Smooth muscle cell (in vitro differentiated cells): ENCODE data around the gene AGRN. TPM values are rescaled to one million over a fixed set of nuclear protein-coding genes. Genes with fewer than 3 reads are reported as not detected.

Experiments
- DNase-seq: peaks from one replicate; lab custom pipeline; 2025; ENCODE audit not compliant: unreplicated experiment; lab: John Stamatoyannopoulos, UW
- H2AFZ ChIP-seq: fragments of 200-600 bp; sonication (generic); 2 replicates; pipeline ENCODE4 v1.6.0; 2016; ENCODE audit warnings: antibody characterized with exemption, low read depth, mild to moderate bottlenecking
- H3F3A ChIP-seq: fragments of 200-600 bp; sonication (generic); 2 replicates; pipeline ENCODE4 v1.6.0; 2017; ENCODE audit warnings: antibody characterized with exemption, low read depth
- H3K27ac ChIP-seq: fragments of 200-600 bp; sonication (generic); 2 replicates; pipeline ENCODE4 v1.5.1; 2016; ENCODE audit warnings: low read depth, mild to moderate bottlenecking
- H3K27me3 ChIP-seq: fragments of 200-600 bp; sonication (generic); 2 replicates; pipeline ENCODE4 v1.6.1; 2016; ENCODE audit warnings: low read depth, mild to moderate bottlenecking
- H3K36me3 ChIP-seq: fragments of 200-600 bp; sonication (generic); 2 replicates; pipeline ENCODE4 v1.5.1; 2016; ENCODE audit warnings: low read depth
- H3K4me1 ChIP-seq: fragments of 200-600 bp; sonication (generic); 2 replicates; pipeline ENCODE4 v1.5.1; 2016; ENCODE audit warnings: low read depth
- H3K4me2 ChIP-seq: fragments of 200-600 bp; sonication (generic); 2 replicates; pipeline ENCODE4 v1.6.0; 2016; ENCODE audit warnings: mild to moderate bottlenecking
- H3K4me3 ChIP-seq: fragments of 200-600 bp; sonication (generic); 2 replicates; pipeline ENCODE4 v1.5.1; 2016; ENCODE audit warnings: mild to moderate bottlenecking
- H3K79me2 ChIP-seq: fragments of 200-600 bp; sonication (generic); 2 replicates; pipeline ENCODE4 v1.6.0; 2016; ENCODE audit warnings: low read depth, mild to moderate bottlenecking
- H3K9ac ChIP-seq: fragments of 200-600 bp; sonication (generic); 2 replicates; pipeline ENCODE4 v1.6.0; 2016; ENCODE audit warnings: low read depth
- H3K9me3 ChIP-seq: fragments of 200-600 bp; sonication (generic); replicated peaks from 2 replicates; pipeline ENCODE4 v1.5.1; 2016; ENCODE audit warnings: low read depth
- H4K20me1 ChIP-seq: fragments of 200-600 bp; sonication (generic); 2 replicates; pipeline ENCODE4 v1.6.0; 2016; ENCODE audit warnings: low read depth
- WGBS: methylation state at CpG from one replicate; pipeline ENCODE4 v1.1.7; 2016; ENCODE audit warnings: low lambda C conversion rate; 5-methylcytosine and 5-hydroxymethylcytosine counted together
- polyA plus RNA-seq: library from polyadenylated mRNA; unstranded; fragments of >200 nt; fragmentation: Nextera tagmentation; extraction: Ambion mirVana; gene quantifications from 2 replicates; pipeline ENCODE4 v1.2.1, GENCODE V29; 2016
- total RNA-seq: library from RNA; depleted of rRNA; stranded (reverse); fragments of >200 nt; gene quantifications from 2 replicates; pipeline ENCODE4 v1.2.3, GENCODE V29; 2014
- TF ChIP-seq, protein P1 (sequence below): fragments of 200-600 bp; sonication (generic); IDR thresholded peaks from 2 replicates; pipeline ENCODE4 v1.5.1; 2017; ENCODE audit warnings: borderline replicate concordance, mild to moderate bottlenecking, antibody characterized with exemption; ENCODE audit not compliant: insufficient read depth, poor library complexity, severe bottlenecking

The AGRN gene
- total and polyA plus RNA-seq, 2 experiments from 2014 or later: 17.5 to 24.7 TPM

DNA sequence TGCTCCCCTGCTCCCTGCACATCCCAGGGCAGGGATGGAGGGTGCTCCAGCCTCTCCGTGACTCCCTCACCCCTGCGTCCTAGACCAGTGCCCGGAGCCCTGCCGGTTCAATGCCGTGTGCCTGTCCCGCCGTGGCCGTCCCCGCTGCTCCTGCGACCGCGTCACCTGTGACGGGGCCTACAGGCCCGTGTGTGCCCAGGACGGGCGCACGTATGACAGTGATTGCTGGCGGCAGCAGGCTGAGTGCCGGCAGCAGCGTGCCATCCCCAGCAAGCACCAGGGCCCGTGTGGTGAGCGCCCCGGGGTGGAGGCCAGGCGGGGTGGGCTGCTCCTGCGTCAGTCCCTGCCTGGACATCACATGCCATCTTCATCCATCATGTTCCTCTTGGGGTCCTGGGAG is 22.0 kb downstream of the AGRN start:
- 94% methylated on average over 25 of the region's 25 CpGs for WGBS
- no peaks in the 10 kb centered on the region for H3K79me2 ChIP-seq
- TF ChIP-seq, protein P1, sequence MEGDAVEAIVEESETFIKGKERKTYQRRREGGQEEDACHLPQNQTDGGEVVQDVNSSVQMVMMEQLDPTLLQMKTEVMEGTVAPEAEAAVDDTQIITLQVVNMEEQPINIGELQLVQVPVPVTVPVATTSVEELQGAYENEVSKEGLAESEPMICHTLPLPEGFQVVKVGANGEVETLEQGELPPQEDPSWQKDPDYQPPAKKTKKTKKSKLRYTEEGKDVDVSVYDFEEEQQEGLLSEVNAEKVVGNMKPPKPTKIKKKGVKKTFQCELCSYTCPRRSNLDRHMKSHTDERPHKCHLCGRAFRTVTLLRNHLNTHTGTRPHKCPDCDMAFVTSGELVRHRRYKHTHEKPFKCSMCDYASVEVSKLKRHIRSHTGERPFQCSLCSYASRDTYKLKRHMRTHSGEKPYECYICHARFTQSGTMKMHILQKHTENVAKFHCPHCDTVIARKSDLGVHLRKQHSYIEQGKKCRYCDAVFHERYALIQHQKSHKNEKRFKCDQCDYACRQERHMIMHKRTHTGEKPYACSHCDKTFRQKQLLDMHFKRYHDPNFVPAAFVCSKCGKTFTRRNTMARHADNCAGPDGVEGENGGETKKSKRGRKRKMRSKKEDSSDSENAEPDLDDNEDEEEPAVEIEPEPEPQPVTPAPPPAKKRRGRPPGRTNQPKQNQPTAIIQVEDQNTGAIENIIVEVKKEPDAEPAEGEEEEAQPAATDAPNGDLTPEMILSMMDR: no peak
- no peak overlapping the region for H3K27ac ChIP-seq
- H3K4me3 ChIP-seq: no peak overlapping the region
- H3K36me3 ChIP-seq: no peaks in the 10 kb centered on the region
- DNase-seq: no peak
- no peaks in the 10 kb centered on the region for H3F3A ChIP-seq
- no peak overlapping the region for H3K4me2 ChIP-seq
- H3K4me1 ChIP-seq: peaks cover 10% of the 10 kb centered on the region
- no peaks in the 10 kb centered on the region for H3K9me3 ChIP-seq
- H3K27me3 ChIP-seq: peaks cover 11% of the 10 kb centered on the region
- H4K20me1 ChIP-seq: peaks cover 58% of the 10 kb centered on the region
- no peak overlapping the region for H2AFZ ChIP-seq
- no peak overlapping the region for H3K9ac ChIP-seq

GRCh38 chr1:1042835-1043234 is 22.9 kb downstream of the AGRN start:
- TF ChIP-seq, protein P1: no peak
- H2AFZ ChIP-seq: no peak overlapping the region
- H3K4me1 ChIP-seq: peaks cover 10% of the 10 kb centered on the region
- 98% methylated on average over 10 of the region's 10 CpGs for WGBS
- peaks cover 48% of the 10 kb centered on the region for H4K20me1 ChIP-seq
- no peak overlapping the region for H3K9ac ChIP-seq
- no peaks in the 10 kb centered on the region for H3F3A ChIP-seq
- H3K4me2 ChIP-seq: no peak overlapping the region
- no peaks in the 10 kb centered on the region for H3K9me3 ChIP-seq
- H3K36me3 ChIP-seq: no peaks in the 10 kb centered on the region
- H3K27ac ChIP-seq: no peak overlapping the region
- H3K79me2 ChIP-seq: no peaks in the 10 kb centered on the region
- peaks cover 11% of the 10 kb centered on the region for H3K27me3 ChIP-seq
- DNase-seq: no peak
- no peak overlapping the region for H3K4me3 ChIP-seq

- H3K36me3 ChIP-seq: no peaks in the 10 kb centered on the region
Observed at GRCh38 chr1:1043411-1043810, 23.5 kb downstream of the AGRN start.

DNA sequence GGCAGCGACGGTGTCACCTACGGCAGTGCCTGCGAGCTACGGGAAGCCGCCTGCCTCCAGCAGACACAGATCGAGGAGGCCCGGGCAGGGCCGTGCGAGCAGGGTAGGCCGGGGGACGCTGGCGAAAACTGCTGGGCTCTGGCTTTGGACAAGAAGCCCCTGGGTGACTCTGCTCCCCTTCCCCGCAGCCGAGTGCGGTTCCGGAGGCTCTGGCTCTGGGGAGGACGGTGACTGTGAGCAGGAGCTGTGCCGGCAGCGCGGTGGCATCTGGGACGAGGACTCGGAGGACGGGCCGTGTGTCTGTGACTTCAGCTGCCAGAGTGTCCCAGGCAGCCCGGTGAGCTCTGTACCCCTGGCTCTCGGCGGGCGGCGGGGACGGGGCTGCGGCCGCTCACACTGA is 24.0 kb downstream of the AGRN start:
- DNase-seq: no peak
- Histone ChIP-seq H3F3A (no peaks in the 10 kb centered on the region), H3K4me1 (peaks cover 10% of the 10 kb centered on the region), H3K79me2 (no peaks in the 10 kb centered on the region), H3K4me3 (no peak overlapping the region), H2AFZ (no peak overlapping the region), H3K27ac (no peak overlapping the region), H3K4me2 (no peak overlapping the region), H3K9me3 (no peaks in the 10 kb centered on the region), H3K9ac (no peak overlapping the region), H3K27me3 (peaks cover 7% of the 10 kb centered on the region), H4K20me1 (peaks cover 37% of the 10 kb centered on the region), H3K36me3 (no peaks in the 10 kb centered on the region)
- WGBS: 98% methylated on average over 32 of the region's 33 CpGs
- TF ChIP-seq, protein P1: no peak

More at GRCh38 chr1:1043411-1043810, 23.5 kb downstream of the AGRN start:
- Histone ChIP-seq H3K27me3 (peaks cover 8% of the 10 kb centered on the region), H3F3A (no peaks in the 10 kb centered on the region), H3K9me3 (no peaks in the 10 kb centered on the region), H4K20me1 (peaks cover 42% of the 10 kb centered on the region), H2AFZ (no peak overlapping the region), H3K4me3 (no peak overlapping the region), H3K79me2 (no peaks in the 10 kb centered on the region), H3K27ac (no peak overlapping the region), H3K4me2 (no peak overlapping the region), H3K9ac (no peak overlapping the region), H3K4me1 (peaks cover 10% of the 10 kb centered on the region)
- DNase-seq: no peak
- TF ChIP-seq, protein P1: no peak
- WGBS: 99% methylated on average over 26 of the region's 27 CpGs
